ENCODE measurements around the gene FOXF2. TPM values are rescaled to one million over a fixed set of nuclear protein-coding genes. Genes with fewer than 3 reads are reported as not detected.

FOXF2 gene
- total RNA-seq, 2 donors from 2014 or later, result 0.26 TPM; not detected in 1

- Histone ChIP-seq H3K4me3 (no peak overlapping the region), H3K27ac (no peak overlapping the region), H3K4me1 (peaks cover 31% of the 10 kb centered on the region), H3K27me3 (peaks cover 0 to 20% of the 10 kb centered on the region in 2 donors), H3K36me3 (replicated peaks in 1 of 2; ENCODE audit: insufficient read depth in 1 of 2, low read depth in 2 of 2) (no peaks in the 10 kb centered on the region), H3K9me3 (no peaks in the 10 kb centered on the region)
- DNase-seq (no peak), ATAC-seq (no peak)
- WGBS, 2 donors, result 11 to 20% methylated on average over 8 to 39 of the region's 47 CpGs
- intact Hi-C loops (cut with DNase I), result loop anchor here (10.0 kb wide), 1 partner anchor 799 kb away; no protein-coding TSS in a partner anchor
- TF ChIP-seq CTCF (IDR thresholded peaks at IDR 0.05), result no peak
These were observed 4.4 kb downstream of the FOXF2 start for GRCh38 chr6:1393641-1394283.

GRCh38 chr6:1394514-1395463, 5.4 kb downstream of the FOXF2 start:
- DNase-seq, result no peak
- intact Hi-C loops (cut with DNase I), result loop anchor here (10.0 kb wide), 1 partner anchor 800 kb away; no protein-coding TSS in a partner anchor
- no peak overlapping the region for H3K27ac ChIP-seq
- no peak overlapping the region for H3K4me3 ChIP-seq
- no peaks in the 10 kb centered on the region for H3K36me3 ChIP-seq (replicated peaks in 1 of 2; ENCODE audit: insufficient read depth in 1 of 2, low read depth in 2 of 2)
- 16 to 19% methylated on average over 21 of the region's 21 CpGs for WGBS, 2 donors
- no peaks in the 10 kb centered on the region for H3K9me3 ChIP-seq
- TF ChIP-seq POLR2A (IDR thresholded peaks at IDR 0.05) (no peak), CTCF (IDR thresholded peaks at IDR 0.05) (no peak)
- H3K4me1 ChIP-seq, result peaks cover 27% of the 10 kb centered on the region
- ATAC-seq, result no peak
- H3K27me3 ChIP-seq, result peaks cover 0 to 16% of the 10 kb centered on the region in 2 donors

GRCh38 chr6:1395506-1395905, 6.1 kb downstream of the FOXF2 start:
- intact Hi-C loops (cut with DNase I), result loop anchor here (10.0 kb wide), 1 partner anchor 801 kb away; no protein-coding TSS in a partner anchor
- Histone ChIP-seq H3K9me3 (no peaks in the 10 kb centered on the region), H3K4me3 (no peak overlapping the region), H3K27me3 (peaks cover 0 to 16% of the 10 kb centered on the region in 2 donors), H3K27ac (no peak overlapping the region), H3K36me3 (replicated peaks in 1 of 2; ENCODE audit: insufficient read depth in 1 of 2, low read depth in 2 of 2) (no peaks in the 10 kb centered on the region), H3K4me1 (peaks cover 21% of the 10 kb centered on the region)
- ATAC-seq, result no peak
- WGBS, 2 donors, result 34 to 36% methylated on average over 4 of the region's 4 CpGs
- TF ChIP-seq CTCF (IDR thresholded peaks at IDR 0.05) (no peak), POLR2A (IDR thresholded peaks at IDR 0.05) (no peak)
- no peak for DNase-seq

GRCh38 chr6:1395941-1396908, 6.8 kb downstream of the FOXF2 start:
- ATAC-seq, result no peak
- intact Hi-C loops (cut with DNase I), result loop anchor here (10.0 kb wide), 1 partner anchor 801 kb away; no protein-coding TSS in a partner anchor
- no peak overlapping the region for H3K27ac ChIP-seq
- no peaks in the 10 kb centered on the region for H3K36me3 ChIP-seq (replicated peaks in 1 of 2; ENCODE audit: insufficient read depth in 1 of 2, low read depth in 2 of 2)
- TF ChIP-seq POLR2A (IDR thresholded peaks at IDR 0.05) (no peak), CTCF (IDR thresholded peaks at IDR 0.05) (no peak)
- no peaks in the 10 kb centered on the region for H3K9me3 ChIP-seq
- peaks cover 0 to 16% of the 10 kb centered on the region in 2 donors for H3K27me3 ChIP-seq
- WGBS, 2 donors, result 40 to 42% methylated on average over 15 of the region's 15 CpGs
- DNase-seq, result no peak
- H3K4me1 ChIP-seq, result peaks cover 15% of the 10 kb centered on the region
- no peak overlapping the region for H3K4me3 ChIP-seq
